GM19351 (cell line): ENCODE results near the gene SIL1.
"Not testable (repeated sequence)": the region's sequence is repeated elsewhere in the genome, so short reads cannot be mapped to it uniquely, and the experiment has no call there.

Experiments
- ATAC-seq: cut with Tn5 transposase; IDR thresholded peaks from one replicate; pipeline ENCODE4 v1.9.1; 2021; ENCODE audit warnings: mild to moderate bottlenecking, moderate library complexity; ENCODE audit not compliant: unreplicated experiment

Gene SIL1

GRCh38 chr5:139076111-139076510 lies 122.1 kb downstream of the SIL1 start:
- no peak for ATAC-seq

GRCh38 chr5:139075066-139076050 lies 122.8 kb downstream of the SIL1 start:
- no peak for ATAC-seq

- not testable (repeated sequence) for ATAC-seq
Measured at GRCh38 chr5:139073956-139074355, 124.2 kb downstream of the SIL1 start.

- ATAC-seq = no peak
Measured at GRCh38 chr5:139068494-139069151, 129.5 kb downstream of the SIL1 start.

- no peak for ATAC-seq
Measured at GRCh38 chr5:139068060-139068459, 130.1 kb downstream of the SIL1 start.

GRCh38 chr5:139065306-139065705 lies 132.9 kb downstream of the SIL1 start:
- no peak for ATAC-seq

GRCh38 chr5:139064613-139065012 lies 133.6 kb downstream of the SIL1 start:
- no peak for ATAC-seq

GRCh38 chr5:139063664-139064054 lies 134.5 kb downstream of the SIL1 start:
- ATAC-seq = no peak

GRCh38 chr5:139062910-139063663 lies 135.1 kb downstream of the SIL1 start:
- no peak for ATAC-seq

- no peak for ATAC-seq
Measured at GRCh38 chr5:139061856-139062255, 136.3 kb downstream of the SIL1 start.

GRCh38 chr5:139061274-139061673 lies 136.9 kb downstream of the SIL1 start:
- ATAC-seq = no peak

GRCh38 chr5:139058121-139058520 lies 140.0 kb downstream of the SIL1 start:
- ATAC-seq = no peak

GRCh38 chr5:139057045-139057939 lies 140.9 kb downstream of the SIL1 start:
- not testable (repeated sequence) for ATAC-seq

- ATAC-seq = no peak
Measured at GRCh38 chr5:139052975-139053374, 145.2 kb downstream of the SIL1 start.

GRCh38 chr5:139051392-139051791 lies 146.8 kb downstream of the SIL1 start:
- ATAC-seq = no peak

GRCh38 chr5:139050432-139050831 lies 147.7 kb downstream of the SIL1 start:
- no peak for ATAC-seq

GRCh38 chr5:139049780-139050179 lies 148.4 kb downstream of the SIL1 start:
- ATAC-seq = no peak

- no peak for ATAC-seq
Measured at GRCh38 chr5:139046551-139046950, 151.6 kb downstream of the SIL1 start.

GRCh38 chr5:139043157-139043905 lies 154.8 kb downstream of the SIL1 start:
- no peak for ATAC-seq

GRCh38 chr5:139040081-139040480 lies 158.1 kb downstream of the SIL1 start:
- no peak for ATAC-seq
